Liver (tissue), 9 donors: ENCODE results near the gene SLC9C1. TPM values are rescaled to one million over a fixed set of nuclear protein-coding genes. Genes with fewer than 3 reads are reported as not detected.

ENCODE experiments used
- DNase-seq: peaks from one replicate; pipeline ENCODE4 v3.0.0-alpha.2; 2017; ENCODE audit warnings: low spot score
- H3K27ac ChIP-seq, 2 donors: one replicate each; pipeline ENCODE4 v1.7.0; 2013; ENCODE audit warnings: inconsistent platforms in 2 of 2, low read length in 2 of 2, control low read depth in 1 of 2, low read depth in 1 of 2, mild to moderate bottlenecking in 1 of 2
- H3K27me3 ChIP-seq, 4 donors: one replicate each; pipeline versions ENCODE4 v1.6.1 to v1.7.0; 2013; ENCODE audit warnings: low read length in 3 of 4, inconsistent platforms in 1 of 4, mild to moderate bottlenecking in 1 of 4, moderate library complexity in 1 of 4; ENCODE audit not compliant: control insufficient read depth in 4 of 4, insufficient read depth in 4 of 4
- H3K36me3 ChIP-seq, 4 donors: one replicate each; pipeline versions ENCODE4 v1.6.1 to v1.7.0; 2013; ENCODE audit warnings: low read length in 3 of 4, mild to moderate bottlenecking in 3 of 4, low read depth in 1 of 4, moderate library complexity in 1 of 4; ENCODE audit not compliant: control insufficient read depth in 4 of 4, insufficient read depth in 3 of 4
- H3K4me1 ChIP-seq, 4 donors: one replicate each; pipeline versions ENCODE4 v1.6.1 to v1.7.0; 2013; ENCODE audit warnings: low read length in 3 of 4, mild to moderate bottlenecking in 3 of 4, moderate library complexity in 1 of 4; ENCODE audit not compliant: control insufficient read depth in 4 of 4, insufficient read depth in 4 of 4
- H3K4me3 ChIP-seq, 3 donors: one replicate each; pipeline versions ENCODE4 v1.6.1 to v1.7.0; 2013; ENCODE audit warnings: low read length in 3 of 3, control low read depth in 1 of 3, low read depth in 1 of 3, mild to moderate bottlenecking in 1 of 3
- H3K9ac ChIP-seq, 2 donors: one replicate each; pipeline ENCODE4 v1.7.0; 2013; ENCODE audit warnings: low read length in 2 of 2, mild to moderate bottlenecking in 2 of 2, moderate library complexity in 2 of 2, control low read depth in 1 of 2, low read depth in 1 of 2
- H3K9me3 ChIP-seq, 4 donors: one replicate each; pipeline versions ENCODE4 v1.6.1 to v1.7.0; 2013; ENCODE audit warnings: low read length in 3 of 4; ENCODE audit not compliant: control insufficient read depth in 4 of 4
- ATF3 ChIP-seq: IDR thresholded peaks from 2 replicates; pipeline ENCODE4 v1.6.1; 2016; ENCODE audit warnings: antibody characterized with exemption
- CTCF ChIP-seq: fragments of 150-350 bp; IDR thresholded peaks from 2 replicates; pipeline ENCODE4 v1.5.1; 2017; ENCODE audit warnings: improper control_type of control experiment, low read depth, low read length; ENCODE audit not compliant: missing input control
- EGR1 ChIP-seq, 2 donors: IDR thresholded peaks; 2 replicates each; pipeline ENCODE4 v1.6.1; 2016 to 2018; ENCODE audit warnings: antibody characterized with exemption in 2 of 2, low read depth in 2 of 2
- FOXA1 ChIP-seq: IDR thresholded peaks from 2 replicates; pipeline ENCODE4 v1.6.1; 2016; ENCODE audit warnings: antibody characterized with exemption
- FOXA2 ChIP-seq: IDR thresholded peaks from 2 replicates; pipeline ENCODE4 v1.6.1; 2016; ENCODE audit warnings: antibody characterized with exemption
- GABPA ChIP-seq, 2 donors: IDR thresholded peaks in 1 of 2; conservative IDR thresholded peaks in 1 of 2; 2 replicates each; pipeline ENCODE4 v1.6.1; 2016; ENCODE audit warnings: antibody characterized with exemption in 2 of 2, mild to moderate bottlenecking in 1 of 2, moderate library complexity in 1 of 2
- HNF4A ChIP-seq, 2 donors: conservative IDR thresholded peaks; 2 replicates each; pipeline ENCODE4 v1.6.1; 2016; ENCODE audit warnings: antibody characterized with exemption in 2 of 2, mild to moderate bottlenecking in 2 of 2
- JUND ChIP-seq, 2 donors: IDR thresholded peaks; 2 replicates each; pipeline ENCODE4 v1.6.1; 2016; ENCODE audit warnings: antibody characterized with exemption in 2 of 2
- MAX ChIP-seq: IDR thresholded peaks from 2 replicates; pipeline ENCODE4 v1.6.1; 2016; ENCODE audit warnings: antibody characterized with exemption
- RAD21 ChIP-seq, 2 donors: IDR thresholded peaks; 2 replicates each; pipeline ENCODE4 v1.6.1; 2016; ENCODE audit warnings: antibody characterized with exemption in 2 of 2, mild to moderate bottlenecking in 2 of 2
- REST ChIP-seq: IDR thresholded peaks from 2 replicates; pipeline ENCODE4 v1.6.1; 2016; ENCODE audit warnings: antibody characterized with exemption, mild to moderate bottlenecking
- RXRA ChIP-seq, 2 donors: IDR thresholded peaks; 2 replicates each; pipeline ENCODE4 v1.6.1; 2017 to 2018; ENCODE audit warnings: antibody characterized with exemption in 2 of 2, mild to moderate bottlenecking in 1 of 2
- SP1 ChIP-seq: IDR thresholded peaks from 2 replicates; pipeline ENCODE4 v1.6.1; 2018; ENCODE audit warnings: antibody characterized with exemption, mild to moderate bottlenecking
- TAF1 ChIP-seq: conservative IDR thresholded peaks from 2 replicates; pipeline ENCODE4 v1.6.1; 2016; ENCODE audit warnings: antibody characterized with exemption, mild to moderate bottlenecking
- YY1 ChIP-seq: IDR thresholded peaks from 2 replicates; pipeline ENCODE4 v1.6.1; 2016; ENCODE audit warnings: antibody characterized with exemption, mild to moderate bottlenecking
- WGBS: extraction: QIAGEN DNeasy Blood & Tissue Kit; methylation state at CpG from one replicate; pipeline ENCODE4 v1.1.7; 2013; 5-methylcytosine and 5-hydroxymethylcytosine counted together
- polyA plus RNA-seq, 2 donors: library from polyadenylated mRNA; stranded (reverse) in 1 of 2; unstranded in 1 of 2; fragments of 200-250 nt in 1 of 2; fragments of >200 nt in 1 of 2; fragmentation: Nextera tagmentation in 1 of 2; extraction: Ambion mirVana in 1 of 2; gene quantifications; one replicate each; pipeline versions ENCODE4 v1.2.1 to v1.2.3, GENCODE V29; 2013 to 2015
- total RNA-seq, 2 donors: library from RNA; depleted of rRNA; stranded (reverse); fragments of >200 nt; gene quantifications; one replicate each; pipeline ENCODE4 v1.2.3, GENCODE V29; 2014
- donor health status: healthy.
- donor health status: healthy.
- donor health status: healthy.
- donor health status: healthy.
- donor health status: healthy.

Gene SLC9C1
- total and polyA plus RNA-seq, 4 donors: 0.28 TPM; not detected in 3

- H3K9ac ChIP-seq: no peak overlapping the region
- no peak overlapping the region for H3K4me3 ChIP-seq
- peaks cover 0 to 5% (median 2%) of the 10 kb centered on the region in 4 donors for H3K27me3 ChIP-seq
- 62% methylated on average over 13 of the region's 13 CpGs for WGBS
- no peaks in the 10 kb centered on the region for H3K9me3 ChIP-seq
- H3K36me3 ChIP-seq: no peaks in the 10 kb centered on the region
- H3K27ac ChIP-seq: no peak overlapping the region
- DNase-seq: no peak
- TF ChIP-seq RXRA (IDR thresholded peaks at IDR 0.05) (no peak), TAF1 (no peak)
- H3K4me1 ChIP-seq: peaks cover 0 to 7% (median 0%) of the 10 kb centered on the region in 4 donors
Measured at GRCh38 chr3:112116748-112117186, 177.2 kb downstream of the SLC9C1 start.

GRCh38 chr3:112115806-112116383 lies 178.1 kb downstream of the SLC9C1 start:
- Histone ChIP-seq H3K27ac (no peak overlapping the region), H3K4me3 (no peak overlapping the region), H3K27me3 (peaks cover 0 to 5% (median 2%) of the 10 kb centered on the region in 4 donors), H3K9ac (no peak overlapping the region), H3K36me3 (no peaks in the 10 kb centered on the region), H3K9me3 (no peaks in the 10 kb centered on the region), H3K4me1 (peaks cover 0 to 3% (median 0%) of the 10 kb centered on the region in 4 donors)
- DNase-seq: no peak
- TF ChIP-seq REST (no peak), HNF4A (conservative IDR thresholded peaks at IDR 0.05) (no peak), FOXA2 (no peak), EGR1 (IDR thresholded peaks at IDR 0.05; ENCODE audit: low read depth in 2 of 2) (no peak), RXRA (IDR thresholded peaks at IDR 0.05) (no peak), GABPA (IDR thresholded peaks at IDR 0.05 in 1 of 2, conservative IDR thresholded peaks at IDR 0.05 in 1 of 2) (no peak), FOXA1 (no peak), MAX (no peak), JUND (IDR thresholded peaks at IDR 0.05) (no peak), TAF1 (no peak), CTCF (no peak), SP1 (no peak), ATF3 (no peak), RAD21 (IDR thresholded peaks at IDR 0.05) (no peak), YY1 (no peak)
- WGBS: 78% methylated on average over 6 of the region's 6 CpGs
